UCSD-AML1 (cell line): ENCODE results near the gene RAB4B.
"Not testable (repeated sequence)": the region's sequence is repeated elsewhere in the genome, so short reads cannot be mapped to it uniquely, and the experiment has no call there.

Experiments used
- DNase-seq: peaks from one replicate; lab custom pipeline; 2025; ENCODE audit not compliant: unreplicated experiment; lab: John Stamatoyannopoulos, UW

Gene RAB4B

DNA sequence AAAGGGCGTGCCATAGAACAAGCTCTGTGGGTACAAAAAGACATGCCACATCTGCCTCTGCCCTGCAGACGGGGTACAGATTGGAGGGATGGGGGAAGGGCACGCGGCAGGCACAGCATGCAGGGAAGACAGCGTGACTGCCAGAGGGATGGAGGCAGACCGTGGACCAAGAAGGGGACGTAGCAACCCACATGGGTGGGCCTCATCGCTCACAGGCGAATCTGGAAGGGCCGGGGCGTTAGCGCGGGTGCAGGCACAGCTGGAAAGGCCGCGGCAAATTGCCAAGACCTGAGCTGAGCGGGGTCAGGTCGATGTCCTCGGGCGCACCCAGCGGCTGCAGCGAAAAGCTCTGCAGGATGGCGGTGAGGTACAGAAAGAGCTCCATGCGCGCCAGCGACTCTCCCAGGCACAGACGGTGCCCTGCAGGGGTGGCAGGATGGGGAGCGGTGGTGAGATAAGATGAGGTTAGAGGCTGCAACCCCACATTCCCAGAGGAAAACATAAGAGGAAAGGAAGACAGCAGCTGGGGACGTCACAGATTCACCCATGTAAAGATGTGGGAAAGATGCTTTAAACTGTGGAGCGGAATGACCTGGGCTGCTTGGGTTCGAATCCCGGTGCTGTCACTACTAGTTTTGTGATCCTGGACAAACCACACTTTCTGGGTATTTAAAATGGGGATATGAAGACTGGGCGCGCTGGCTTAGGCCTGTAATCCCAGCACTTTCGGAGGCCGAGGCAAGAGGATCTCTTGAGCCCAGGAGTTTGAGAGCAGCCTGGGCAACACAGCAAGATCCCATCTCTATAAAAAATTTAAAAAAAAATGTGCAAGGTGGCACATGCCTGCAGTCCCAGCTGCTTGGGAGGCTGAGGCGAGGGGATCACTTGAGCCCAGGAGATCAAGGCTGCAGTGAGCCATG is 40.7 kb downstream of the RAB4B start:
- DNase-seq = peak; percentile 35

DNA sequence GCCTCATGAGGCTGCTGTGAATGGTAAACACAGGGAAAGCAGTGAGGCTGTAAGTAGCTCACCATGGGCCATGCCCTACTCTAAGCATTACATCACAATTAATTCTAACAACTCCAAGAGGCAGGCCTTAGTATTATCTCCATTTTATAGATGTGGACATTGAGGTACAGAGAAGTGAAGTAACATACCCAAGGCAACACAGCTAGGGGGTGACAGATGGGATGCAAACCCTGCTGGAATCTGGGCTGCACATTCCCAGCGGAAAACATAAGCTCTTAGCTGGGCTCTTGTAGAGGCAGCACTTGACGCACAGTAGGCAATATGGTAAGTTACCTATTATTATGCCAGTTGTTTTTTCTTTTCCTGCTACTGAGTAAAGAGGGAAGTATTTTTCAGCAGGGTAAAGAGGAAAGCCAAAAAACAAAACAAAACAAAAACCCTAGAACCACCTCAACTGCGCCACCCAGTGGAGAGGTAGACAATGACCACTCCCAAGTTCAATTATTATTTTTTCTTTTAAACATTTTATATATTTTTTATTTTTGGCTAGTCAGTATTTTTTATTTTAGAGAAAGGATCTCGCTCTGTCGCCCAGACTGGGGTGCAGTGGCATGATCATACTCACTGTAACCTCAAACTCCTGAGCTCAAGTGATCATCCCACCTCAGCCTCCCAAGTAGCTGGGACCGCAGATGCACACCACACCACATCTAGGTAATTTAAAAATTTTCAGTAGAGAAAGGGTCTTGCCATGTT is 41.6 kb downstream of the RAB4B start:
- peak; percentile 37 for DNase-seq

DNA sequence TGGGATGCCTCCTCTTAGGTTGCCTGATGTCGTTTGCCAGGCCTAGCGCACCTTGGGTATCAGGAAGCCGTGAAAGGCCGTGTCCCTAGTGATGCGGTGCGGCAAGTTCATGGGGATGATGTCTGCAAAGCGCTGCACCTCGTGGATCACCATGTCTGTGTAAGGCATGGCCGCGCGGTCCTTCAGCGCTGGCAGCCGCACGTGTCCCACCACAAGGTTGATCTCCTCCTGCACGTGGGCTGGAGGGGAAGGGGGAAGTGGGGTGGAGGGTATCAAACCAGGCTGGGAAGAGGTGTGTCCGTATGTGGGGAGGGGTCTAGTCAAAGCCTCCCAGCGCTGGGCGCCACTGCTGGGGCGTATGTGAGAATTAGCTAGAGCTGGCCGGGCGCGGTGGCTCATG is 44.1 kb downstream of the RAB4B start:
- no peak for DNase-seq

DNA sequence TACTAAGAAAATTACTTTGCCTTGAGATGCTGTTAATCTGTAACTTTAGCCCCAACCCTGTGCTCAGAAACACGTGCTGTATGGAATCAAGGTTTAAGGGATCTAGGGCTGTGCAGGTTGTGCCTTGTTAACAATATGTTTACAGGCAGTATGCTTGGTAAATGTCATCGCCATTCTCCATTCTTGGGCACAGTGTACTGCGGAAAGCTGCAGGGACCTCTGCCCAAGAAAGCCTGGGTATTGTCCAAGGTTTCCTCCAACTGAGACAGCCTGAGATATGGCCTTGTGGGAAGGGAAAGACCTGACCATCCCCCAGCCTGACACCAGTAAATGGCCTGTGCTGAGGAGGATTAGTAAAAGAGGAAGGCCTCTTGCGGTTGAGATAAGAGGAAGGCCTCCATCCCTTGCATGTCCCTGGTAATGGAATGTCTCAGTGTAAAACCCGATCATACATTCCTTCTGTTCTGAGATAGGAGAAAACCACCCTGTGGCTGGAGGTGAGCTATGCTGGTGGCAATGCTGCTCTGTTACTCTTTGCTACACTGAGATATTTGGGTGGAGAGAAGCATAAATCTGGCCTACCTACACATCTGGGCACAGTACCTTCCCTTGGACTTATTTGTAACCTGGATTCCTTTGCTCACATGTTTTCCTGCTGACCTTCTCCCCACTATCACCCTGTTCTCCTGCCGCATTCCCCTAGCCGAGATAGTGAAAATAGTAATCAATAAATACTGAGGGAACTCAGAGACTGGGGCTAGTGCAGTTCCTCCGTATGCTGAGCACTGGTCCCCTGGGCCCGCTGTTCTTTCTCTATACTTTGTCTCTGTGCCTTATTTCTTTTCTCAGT is 44.9 kb downstream of the RAB4B start:
- peak; percentile 66 for DNase-seq

DNA sequence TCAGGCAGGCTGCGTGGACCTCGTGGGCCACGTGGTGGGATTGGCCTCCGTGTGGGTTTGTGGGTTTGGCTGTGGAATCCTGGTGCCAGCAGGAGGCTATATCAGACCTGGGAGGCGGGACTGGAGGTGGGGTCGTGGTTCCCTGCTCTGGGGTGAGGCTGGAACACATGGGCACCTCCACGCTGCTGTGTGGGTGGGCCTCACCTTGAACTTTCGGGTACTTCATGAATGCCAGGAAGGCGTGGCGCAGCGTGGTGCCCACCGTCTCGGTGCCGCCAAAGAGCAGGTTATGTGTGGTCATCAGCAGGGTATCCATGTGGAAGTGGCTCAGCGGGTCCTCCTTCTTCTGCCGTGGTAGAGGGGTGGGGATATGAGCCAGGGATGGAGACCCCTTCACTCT is 46.9 kb downstream of the RAB4B start:
- DNase-seq = not testable (repeated sequence)

DNA sequence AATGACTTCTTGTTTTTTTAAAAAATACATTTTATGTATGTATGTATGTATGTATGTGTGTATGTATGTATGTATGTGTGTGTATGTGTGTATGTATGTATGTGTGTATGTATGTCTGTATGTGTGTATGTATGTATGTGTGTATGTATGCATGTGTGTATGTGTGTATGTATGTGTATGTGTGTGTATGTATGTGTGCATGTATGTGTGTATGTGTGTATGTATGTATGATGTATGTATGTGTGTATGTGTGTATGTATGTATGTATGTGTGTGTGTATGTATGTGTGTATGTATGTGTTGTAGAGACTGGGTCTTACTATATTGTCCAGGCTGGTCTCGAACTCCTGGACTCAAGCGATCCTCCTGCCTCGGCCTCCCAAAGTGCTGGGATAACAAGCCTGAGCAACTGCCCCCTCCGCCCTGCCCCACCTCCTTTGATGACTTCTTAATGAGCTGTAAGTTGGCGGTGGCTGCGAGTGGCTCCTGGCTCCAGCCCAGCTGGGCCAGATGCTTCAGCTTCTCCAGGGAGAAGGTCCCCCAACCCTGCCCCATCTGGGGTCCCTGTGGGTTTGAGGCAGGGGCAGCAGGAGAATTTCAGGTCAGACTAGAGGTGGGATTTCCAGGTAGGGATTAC is 47.5 kb downstream of the RAB4B start:
- DNase-seq = not testable (repeated sequence)

DNA sequence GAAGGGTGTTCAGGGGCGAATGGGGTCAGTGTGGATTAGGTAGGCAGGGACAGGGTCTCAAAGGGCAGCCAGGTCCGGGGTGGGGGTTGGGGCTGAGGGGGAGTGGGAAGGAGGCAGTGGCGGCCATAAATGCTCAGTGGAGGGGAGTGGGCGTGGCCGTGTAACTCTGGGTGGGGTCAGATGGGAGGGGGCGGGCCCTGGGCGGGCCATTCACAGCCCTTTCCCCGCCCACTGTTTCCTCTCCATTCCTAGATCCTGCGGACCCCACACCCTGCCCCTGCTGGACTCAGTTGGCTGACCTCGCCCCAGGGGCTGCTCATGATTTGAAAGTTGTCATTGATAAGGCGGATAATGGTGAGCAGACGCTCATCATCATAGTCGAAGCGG is 48.3 kb downstream of the RAB4B start:
- not testable (repeated sequence) for DNase-seq

DNA sequence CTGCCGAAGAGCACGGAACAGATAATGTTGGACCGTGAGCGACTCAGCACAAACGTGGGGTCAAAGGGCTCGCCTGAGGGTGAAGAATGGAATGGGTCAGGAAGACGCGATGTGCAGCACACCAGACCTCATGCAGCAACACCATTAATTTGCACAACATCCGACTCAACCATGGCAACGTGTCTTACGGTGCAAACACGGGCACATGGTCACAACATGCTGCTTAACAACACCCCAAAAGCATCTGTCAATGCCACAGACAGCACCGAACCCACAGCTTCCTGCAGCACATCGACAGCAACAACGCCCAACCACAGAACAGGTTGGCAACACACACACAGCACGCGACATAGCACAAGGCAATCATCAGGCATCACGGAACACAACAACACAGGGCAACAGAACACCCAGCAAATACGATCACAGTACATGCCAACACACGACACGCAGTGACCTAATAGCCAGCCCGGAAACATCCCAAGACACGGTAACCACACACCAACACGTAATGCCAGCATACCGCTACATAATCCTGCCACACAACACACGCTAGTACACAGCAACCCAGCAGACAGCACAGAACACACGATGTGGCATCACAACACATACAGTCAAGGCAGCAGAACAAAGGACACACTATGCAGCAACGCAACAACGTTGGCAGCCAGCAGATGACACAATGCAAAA is 48.8 kb downstream of the RAB4B start:
- not testable (repeated sequence) for DNase-seq

DNA sequence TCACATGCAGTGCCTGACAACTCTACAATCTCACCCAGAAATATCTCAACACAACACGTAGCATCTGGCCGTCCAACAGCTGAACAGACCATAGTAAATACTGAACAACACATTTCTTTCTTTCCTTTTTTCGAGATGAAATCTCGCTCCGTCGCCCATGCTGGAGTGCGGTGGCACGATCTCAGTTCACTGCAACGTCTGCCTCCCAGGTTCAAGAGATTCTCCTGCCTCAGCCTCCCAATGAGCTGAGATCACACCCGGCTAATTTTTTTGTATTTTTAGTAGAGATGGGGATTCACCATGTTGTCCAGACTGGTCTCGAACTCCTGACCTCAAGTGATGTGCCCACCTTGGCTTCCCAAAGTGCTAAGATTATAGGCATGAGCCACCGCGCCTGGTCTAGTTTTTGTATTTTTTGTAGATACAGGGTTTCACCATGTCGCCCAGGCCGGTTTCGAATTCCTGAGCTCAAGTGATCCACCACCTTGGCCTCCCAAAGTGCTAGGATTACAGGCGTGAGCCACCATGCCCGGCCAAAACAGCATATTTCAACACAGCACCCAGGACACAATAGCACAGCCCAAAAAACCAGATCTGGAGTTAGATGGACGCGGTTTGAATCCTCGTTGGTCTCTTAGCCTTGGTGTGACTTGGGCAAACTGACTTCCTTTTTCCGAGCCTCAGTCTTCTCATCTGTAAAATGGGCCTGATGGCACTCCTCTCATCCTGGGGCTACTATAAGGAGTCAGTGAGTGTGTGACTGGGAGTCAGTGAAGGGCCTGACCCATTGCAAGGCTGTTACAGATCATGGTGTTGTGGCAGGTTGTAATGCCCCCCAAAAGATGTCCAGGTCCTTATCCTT is 49.6 kb downstream of the RAB4B start:
- DNase-seq = no peak

DNA sequence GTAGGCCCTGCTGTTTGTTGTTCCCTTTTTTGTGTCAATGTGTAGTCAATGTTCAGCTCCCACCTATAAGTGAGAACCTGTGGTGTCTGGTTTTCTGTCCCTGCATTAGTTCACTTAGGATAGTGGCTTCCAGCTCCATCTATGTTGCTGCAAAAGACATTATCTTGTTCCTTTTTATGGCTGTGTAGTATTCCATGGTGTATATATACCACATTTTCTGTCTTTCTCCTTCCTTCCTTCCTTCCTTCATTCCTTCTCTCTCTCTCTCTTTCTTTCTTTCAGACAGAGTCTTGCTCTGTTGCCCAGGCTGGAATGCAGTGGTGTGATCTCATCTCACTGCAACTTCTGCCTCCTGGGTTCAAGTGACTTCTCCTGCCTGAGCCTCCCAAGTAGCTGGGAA is 51.2 kb downstream of the RAB4B start:
- no peak for DNase-seq

DNA sequence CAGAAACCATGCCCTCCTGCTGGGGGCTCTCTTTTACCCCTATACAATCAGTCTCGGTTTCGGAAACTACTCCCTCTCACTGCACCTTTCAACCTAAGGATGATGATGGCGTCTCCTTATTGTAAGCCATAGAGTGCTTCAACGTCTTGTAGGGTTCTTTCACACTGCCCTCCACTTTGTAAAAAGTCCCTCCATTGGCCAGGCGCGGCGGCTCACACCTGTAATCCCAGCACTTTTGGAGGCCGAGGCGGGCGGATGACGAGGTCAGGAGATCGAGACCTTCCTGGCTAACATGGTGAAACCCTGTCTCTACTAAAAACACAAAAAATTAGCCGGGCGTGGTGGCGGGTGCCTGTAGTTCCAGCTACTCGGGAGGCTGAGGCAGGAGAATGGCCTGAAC is 52.7 kb downstream of the RAB4B start:
- not testable (repeated sequence) for DNase-seq

DNA sequence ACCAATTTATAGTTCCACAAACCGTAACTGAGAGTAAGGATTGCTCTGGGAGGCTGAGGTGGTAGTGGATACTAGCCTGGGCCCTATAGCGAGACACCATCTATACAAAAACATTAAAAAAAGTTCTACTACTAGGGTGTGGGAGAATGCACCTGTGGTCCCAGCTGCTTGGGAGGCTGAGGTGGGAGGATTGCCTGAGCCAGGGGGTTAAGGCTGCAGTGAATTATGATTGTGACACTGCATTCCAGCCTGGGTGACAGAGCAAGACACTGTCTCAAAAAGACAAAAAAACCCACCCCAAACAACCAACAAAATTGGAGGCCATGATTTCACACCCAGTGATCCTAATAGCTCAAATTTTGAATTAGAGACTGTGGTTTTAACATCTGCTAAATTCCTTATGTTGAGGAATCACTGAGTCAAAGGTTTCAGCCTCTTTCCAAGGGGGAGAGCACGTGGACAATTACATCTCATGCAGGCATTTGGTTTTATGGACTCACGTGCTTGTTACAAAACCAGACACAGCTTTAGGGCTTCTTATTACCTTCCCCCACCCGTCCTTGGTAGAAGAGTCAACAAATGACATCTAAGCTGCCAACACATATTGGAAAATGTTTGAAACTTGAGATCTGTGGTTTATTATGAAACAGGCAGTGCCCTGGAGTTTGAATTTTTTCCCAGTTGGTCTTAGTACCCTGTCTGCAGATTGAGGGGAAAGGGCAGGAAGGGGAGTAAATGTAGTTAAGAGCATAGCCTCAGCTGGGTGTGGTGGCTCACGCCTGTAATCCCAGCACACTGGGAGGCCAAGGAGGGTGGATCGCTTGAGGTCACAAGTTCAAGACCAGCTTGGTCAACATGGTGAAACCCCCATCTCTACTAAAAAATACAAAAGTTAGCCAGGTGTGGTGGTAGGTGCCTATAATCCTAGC is 53.7 kb downstream of the RAB4B start:
- no peak for DNase-seq

DNA sequence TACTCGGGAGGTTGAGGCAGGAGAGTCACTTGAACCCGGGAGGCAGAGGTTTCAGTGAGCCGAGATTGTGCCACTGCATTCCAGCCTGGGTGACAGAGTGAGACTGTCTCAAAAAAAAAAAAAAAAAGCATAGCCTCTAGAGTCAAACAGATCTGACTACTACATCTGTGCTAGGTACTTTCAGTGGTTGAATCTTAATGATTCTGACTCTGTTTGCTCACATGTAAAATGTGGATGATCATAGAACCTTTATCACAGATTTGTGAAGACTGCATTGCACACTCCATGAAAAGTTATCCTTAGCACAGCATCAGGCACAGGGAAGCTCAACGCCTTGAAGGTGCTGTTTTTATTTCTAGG is 54.4 kb downstream of the RAB4B start:
- not testable (repeated sequence) for DNase-seq

DNA sequence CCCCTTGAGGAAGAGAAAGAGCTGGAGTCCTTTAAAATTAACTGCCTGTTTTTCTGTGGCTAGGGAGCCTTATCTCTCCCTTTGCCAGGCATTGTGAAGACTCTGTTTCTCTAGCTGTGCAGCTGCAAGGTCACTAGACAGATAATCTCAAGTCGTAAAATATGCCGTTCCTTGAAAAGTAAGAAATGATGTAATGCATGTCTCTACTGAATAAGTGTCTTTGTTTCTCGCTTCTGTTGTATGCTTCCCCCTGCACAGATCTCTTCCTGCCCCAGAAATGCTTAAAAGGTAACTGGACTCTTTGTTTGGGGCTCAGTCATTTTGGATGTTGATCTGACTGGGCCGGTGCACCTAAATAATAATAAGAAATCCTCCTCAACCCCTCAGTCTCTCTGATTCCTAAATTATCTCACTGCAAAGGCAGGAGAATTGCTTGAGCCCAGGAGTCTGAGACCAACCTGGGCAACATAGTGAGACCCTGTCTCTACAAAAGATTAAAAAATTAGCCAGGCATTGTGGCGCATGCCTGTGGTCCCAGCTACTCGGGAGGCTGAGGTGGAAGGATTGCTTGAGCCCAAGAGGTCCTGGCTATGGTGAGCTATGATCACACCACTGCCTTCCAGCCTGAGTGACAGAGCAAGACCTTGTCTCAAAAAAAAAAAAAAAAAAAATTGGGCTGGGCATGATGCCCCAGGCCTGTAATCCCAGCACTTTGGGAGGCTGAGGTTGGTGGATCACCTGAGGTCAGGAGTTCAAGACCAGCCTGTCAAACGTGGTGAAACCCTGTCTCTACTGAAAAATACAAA is 55.9 kb downstream of the RAB4B start:
- DNase-seq = not testable (repeated sequence)

DNA sequence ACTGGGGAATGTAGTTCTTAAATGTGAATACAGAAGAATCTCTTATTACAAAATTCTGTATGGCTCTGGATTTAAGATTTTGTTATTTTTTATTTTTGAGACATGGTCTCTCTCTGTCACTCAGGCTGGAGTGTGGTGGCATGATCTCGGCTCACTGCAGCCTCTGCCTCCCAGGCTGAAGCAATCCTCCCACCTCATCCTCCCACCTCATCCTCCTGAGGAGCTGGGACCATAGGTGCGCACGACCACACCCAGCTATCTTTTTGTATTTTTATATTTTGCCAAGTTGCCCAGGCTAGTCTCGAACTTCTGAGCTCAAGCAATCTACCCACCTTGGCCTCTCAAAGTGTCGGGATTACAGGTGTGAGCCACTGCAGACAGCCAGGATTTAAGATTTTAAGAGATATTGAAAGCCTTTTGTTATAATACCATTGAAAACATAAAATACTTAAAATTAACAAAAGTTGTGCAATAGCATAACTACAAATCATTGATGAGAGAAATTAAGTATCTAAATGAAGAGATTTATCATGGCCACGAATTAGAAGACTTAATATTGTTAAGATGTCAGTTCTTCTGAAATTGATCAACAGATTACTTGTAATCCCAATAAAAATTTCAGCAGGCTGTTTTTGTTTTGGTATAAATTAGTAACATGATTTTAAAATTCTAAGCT is 58.8 kb downstream of the RAB4B start:
- no peak for DNase-seq

DNA sequence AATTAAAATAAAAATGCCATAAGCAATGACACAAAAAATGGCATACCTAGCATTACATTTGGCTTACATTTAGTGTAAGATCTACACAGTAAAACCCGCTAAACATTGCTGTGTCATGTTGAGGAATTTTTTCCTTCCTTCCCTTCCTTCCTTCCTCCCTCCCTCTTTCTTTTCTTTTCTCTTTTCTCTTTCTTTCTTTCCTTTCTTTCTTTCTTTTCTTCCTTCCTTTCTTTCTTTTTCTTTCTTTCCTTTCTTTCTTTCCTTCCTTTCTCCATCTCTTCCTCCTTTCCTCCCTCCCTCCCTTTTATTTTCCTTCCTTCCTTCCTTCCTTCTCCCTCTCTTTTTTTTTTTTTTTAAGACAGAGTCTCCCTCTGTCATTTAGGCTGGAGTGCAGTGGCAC is 60.4 kb downstream of the RAB4B start:
- DNase-seq = not testable (repeated sequence)

DNA sequence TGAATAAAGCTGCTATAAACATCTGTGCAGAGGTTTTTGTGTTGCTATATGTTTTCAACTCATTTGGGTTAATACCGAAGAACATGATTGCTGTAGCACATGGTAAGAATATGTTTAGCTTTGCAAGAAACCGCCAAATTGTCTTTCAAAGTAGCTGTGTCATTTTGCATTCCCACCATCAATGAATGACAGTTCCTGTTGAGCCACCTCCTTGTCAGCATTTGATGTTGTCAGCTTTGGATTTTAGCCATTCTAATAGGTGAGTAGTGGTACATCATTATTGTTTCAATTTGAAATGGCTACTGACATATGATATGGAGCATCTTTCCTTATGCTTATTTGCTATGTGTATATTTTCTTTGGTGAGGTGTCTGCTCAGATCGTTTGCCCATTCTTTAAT is 64.0 kb downstream of the RAB4B start:
- not testable (repeated sequence) for DNase-seq
